ENCODE data around the gene HMGN1.
"Not testable (repeated sequence)": the region's sequence is repeated elsewhere in the genome, so short reads cannot be mapped to it uniquely, and the experiment has no call there.

HMGN1 gene

GRCh38 chr21:39348355-39349210, at the start of gene HMGN1:
HMGN1 (minus strand) TSS chr21:39349088; CDS start chr21:39348917, 171 bp downstream.
- peak; percentile 78 to 84 for DNase-seq

GRCh38 chr21:39397646-39398385, 48.9 kb upstream of the HMGN1 start:
- DNase-seq = no peak

GRCh38 chr21:39392981-39393380, 44.1 kb upstream of the HMGN1 start:
- DNase-seq = no peak

GRCh38 chr21:39390212-39390765, 41.4 kb upstream of the HMGN1 start:
- no peak for DNase-seq

GRCh38 chr21:39388811-39389155, 39.9 kb upstream of the HMGN1 start:
- no peak for DNase-seq

GRCh38 chr21:39388038-39388810, 39.3 kb upstream of the HMGN1 start:
- DNase-seq = peak in 1 of 2 experiments; percentile 75

- peak; percentile 47 to 76 for DNase-seq
Observed at GRCh38 chr21:39387461-39388037, 38.7 kb upstream of the HMGN1 start.

- DNase-seq = no peak
Observed at GRCh38 chr21:39386899-39387298, 38.0 kb upstream of the HMGN1 start.

- DNase-seq = no peak
Observed at GRCh38 chr21:39386194-39386593, 37.3 kb upstream of the HMGN1 start.

- DNase-seq = peak in 1 of 2 experiments; percentile 44
Observed at GRCh38 chr21:39385299-39386145, 36.6 kb upstream of the HMGN1 start.

GRCh38 chr21:39384674-39385298, 35.9 kb upstream of the HMGN1 start:
- peak in 1 of 2 experiments; percentile 25 for DNase-seq

GRCh38 chr21:39382096-39382495, 33.2 kb upstream of the HMGN1 start:
- not testable (repeated sequence) for DNase-seq

- DNase-seq = peak in 1 of 2 experiments; percentile 13
Observed at GRCh38 chr21:39381009-39381408, 32.1 kb upstream of the HMGN1 start.

- DNase-seq = peak; percentile 51 to 91
Observed at GRCh38 chr21:39379986-39380891, 31.4 kb upstream of the HMGN1 start.

GRCh38 chr21:39377444-39378050, 28.7 kb upstream of the HMGN1 start:
- DNase-seq = no peak

- DNase-seq = no peak
Observed at GRCh38 chr21:39375446-39375845, 26.6 kb upstream of the HMGN1 start.

GRCh38 chr21:39374046-39374445, 25.2 kb upstream of the HMGN1 start:
- no peak for DNase-seq

- DNase-seq = peak in 1 of 2 experiments; percentile 12
Observed at GRCh38 chr21:39373634-39374033, 24.7 kb upstream of the HMGN1 start.

GRCh38 chr21:39369896-39370288, 21.0 kb upstream of the HMGN1 start:
- DNase-seq = not testable (repeated sequence)
